ENCODE results near the gene CRTC3. TPM values are rescaled to one million over a fixed set of nuclear protein-coding genes. Genes with fewer than 3 reads are reported as not detected.
"Not testable (repeated sequence)": the region's sequence is repeated elsewhere in the genome, so short reads cannot be mapped to it uniquely, and the experiment has no call there.

Gene CRTC3
- total RNA-seq, 1 donor from 2014 or later = 31.5 TPM

DNA sequence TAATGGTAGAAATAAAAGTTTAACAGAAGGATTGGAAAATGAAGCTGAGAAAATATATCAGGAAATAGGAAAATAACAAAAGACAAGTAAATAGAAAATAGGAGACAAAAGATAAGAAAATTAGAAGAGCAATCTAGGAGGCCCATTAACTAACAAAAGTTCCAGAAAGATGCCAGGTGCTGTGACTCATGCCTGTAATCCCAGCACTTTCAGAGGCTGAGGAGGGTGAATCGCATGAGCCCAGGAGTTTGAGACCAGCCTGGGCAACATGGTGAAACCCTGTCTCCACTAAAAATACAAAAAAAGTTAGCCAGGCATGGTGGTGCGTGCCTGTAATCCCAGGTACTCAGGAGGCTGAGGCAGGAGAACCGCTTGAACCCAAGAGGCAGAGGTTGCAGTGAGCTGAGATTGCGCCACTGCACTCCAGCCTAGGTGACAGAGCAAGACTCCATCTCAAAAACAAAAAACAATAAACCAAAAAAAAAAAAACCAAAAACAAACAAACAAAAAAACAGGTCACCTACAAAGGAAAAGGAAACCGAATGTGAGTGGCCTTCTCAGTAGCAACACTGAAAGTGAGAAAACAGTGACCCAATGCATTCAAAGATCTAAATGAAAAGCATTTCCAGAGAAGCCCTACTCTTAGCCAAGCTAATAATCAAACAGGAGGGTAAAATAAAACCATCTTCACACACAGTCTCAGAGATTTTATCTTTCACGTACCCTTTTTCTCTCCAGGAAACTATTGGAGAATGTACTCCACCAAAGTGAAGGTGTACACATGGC is 5.5 kb upstream of the CRTC3 start:
- not testable (repeated sequence) for DNase-seq

DNA sequence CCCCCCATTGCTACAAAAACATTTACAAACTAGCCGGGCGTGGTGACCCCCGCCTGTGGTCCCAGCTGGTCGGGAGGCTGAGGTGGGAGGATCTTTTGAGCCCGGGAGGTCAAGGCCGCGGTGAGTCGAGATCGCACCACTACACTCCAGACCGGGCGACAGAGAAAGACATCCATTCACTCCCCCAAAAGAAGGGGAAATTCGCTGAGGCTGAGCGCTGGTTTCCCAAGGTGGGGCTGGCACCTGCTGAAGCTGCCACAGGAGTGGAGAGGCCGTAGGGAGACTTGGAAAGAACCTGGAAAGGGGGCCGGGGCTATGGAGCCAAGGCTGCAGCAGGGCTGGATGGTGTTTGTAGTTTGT is 732 bp upstream of the CRTC3 start:
- no peak for DNase-seq

DNA sequence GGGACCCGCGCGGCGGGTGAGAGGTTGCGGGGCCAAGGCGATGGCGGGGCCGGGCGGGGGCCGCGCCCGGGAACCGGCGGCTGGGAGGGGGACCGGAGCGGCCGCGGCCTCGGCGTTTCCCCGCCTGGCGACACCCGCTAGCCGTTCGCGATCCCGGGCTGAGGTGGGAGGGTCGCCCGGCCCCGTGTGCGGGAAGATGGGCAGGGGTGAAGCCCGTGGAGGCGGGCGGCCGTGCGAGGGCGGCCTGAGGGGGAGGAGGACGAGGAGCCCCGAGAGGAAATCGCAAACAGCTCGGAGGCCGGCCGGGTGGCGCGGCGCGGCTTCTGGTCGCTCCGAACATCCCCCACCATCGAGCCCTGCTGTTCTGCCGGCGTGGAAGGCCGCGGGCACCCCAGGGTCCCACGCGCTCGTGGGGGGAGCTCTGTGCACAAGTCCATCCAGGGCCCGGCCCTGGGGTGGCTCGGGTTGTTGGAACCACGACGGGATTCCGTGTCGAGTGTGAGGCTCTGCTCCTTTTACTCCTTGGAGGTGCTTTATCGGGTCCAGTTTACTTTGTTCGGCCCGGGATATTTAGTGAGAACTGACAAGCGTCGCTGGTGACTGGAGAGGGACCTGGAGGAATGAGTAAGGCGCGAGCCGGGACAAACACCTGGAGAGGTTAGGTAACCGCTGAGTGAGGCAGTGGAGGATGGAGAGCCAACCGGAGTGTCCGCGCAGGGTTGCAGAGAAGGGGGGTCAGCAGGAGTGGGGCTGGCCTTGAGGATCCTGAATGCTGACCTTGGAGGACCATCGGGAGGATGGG is 728 bp downstream of the CRTC3 start:
- DNase-seq = peak; percentile 56

DNA sequence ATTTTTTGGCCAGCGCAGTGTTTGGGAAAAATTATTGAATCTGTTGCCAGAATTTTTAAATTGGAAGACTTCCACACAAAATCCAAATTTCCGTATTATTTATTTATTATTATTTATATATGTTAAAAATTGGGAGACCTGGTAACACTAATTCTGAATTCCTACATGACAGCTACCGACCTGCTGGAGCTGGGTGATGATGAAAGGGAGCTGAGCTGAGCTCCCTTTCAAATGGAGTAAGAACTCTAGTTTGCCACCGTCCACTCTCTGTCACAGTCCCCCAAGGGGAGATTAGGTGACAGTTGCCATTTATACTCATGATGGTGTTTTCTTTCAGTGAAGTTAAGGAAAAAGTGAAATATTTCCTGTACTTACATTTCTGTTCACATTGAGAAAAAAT is 1.4 kb downstream of the CRTC3 start:
- DNase-seq = peak; percentile 39

DNA sequence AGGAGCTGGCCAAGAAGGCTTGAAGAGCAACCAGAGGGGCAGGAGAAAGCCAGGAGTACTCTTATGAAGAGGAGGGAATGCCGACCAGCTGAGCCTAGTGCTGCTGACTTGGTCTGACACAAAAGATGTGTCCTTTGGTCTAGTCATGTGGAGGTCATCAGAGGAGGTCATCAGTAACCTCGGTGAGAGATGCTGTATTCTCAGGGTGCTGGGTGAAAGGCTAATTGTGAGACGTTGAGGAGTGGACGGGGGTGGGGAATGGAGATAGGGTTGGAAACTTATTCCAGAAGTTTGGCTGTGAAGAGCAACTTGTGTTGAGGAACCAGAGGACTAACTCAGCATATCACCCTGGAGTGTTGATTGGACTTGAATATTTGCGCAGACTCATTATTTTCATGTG is 5.5 kb downstream of the CRTC3 start:
- no peak for DNase-seq

DNA sequence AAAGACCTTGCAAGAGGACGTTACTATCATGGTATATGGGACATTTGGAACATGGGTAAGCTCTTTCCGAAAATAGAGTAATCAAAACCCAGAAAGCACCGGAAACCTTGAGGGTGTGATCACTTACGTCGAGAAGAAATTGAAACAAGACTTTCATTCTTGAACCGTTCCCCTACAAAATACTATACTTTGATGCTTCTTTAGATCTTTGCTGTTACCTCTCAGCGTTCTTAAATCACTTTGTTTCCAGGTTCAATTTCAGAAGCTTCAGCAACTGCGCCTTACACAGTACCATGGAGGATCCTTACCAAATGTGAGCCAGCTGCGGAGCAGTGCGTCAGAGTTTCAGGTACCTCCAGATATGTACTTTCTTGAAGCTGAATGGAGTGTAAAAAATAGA is 10.1 kb downstream of the CRTC3 start:
- DNase-seq = no peak

DNA sequence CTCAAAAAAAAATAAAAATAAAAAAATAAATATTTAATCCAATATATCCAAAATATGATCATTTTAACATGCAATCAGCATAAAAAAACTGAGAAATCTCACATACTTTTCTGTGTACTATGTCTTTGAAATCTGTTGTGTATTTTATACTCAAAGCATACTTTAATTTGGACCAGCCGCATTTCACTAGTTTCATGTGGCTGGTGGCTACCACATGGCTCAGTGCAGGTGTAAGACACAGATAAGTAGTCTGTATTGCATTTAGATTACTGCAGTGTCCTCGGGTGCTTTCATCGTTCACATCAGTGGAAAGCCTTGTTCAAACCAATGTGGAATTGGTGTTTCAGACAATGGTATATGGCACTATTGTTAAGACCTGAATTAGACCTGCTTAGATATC is 11.0 kb downstream of the CRTC3 start:
- DNase-seq = no peak

DNA sequence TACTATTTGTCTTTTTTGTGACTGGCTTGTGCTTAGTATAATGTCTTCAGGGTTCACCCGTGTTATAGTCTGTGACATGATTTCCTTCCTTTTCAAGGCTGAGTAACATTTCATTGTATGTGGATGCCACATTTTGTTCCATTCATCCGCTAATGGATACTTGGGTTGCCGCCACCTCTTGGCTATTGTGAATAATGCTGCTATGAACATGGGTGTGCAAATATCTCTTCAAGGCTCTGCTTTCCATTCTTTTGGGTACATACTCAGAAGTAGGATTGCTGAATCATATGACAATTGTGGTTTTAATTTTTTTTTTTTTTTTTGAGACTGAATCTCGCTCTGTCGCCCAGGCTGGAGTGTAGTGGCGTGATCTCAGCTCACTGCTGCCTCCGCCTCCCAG is 15.4 kb downstream of the CRTC3 start:
- DNase-seq = no peak

DNA sequence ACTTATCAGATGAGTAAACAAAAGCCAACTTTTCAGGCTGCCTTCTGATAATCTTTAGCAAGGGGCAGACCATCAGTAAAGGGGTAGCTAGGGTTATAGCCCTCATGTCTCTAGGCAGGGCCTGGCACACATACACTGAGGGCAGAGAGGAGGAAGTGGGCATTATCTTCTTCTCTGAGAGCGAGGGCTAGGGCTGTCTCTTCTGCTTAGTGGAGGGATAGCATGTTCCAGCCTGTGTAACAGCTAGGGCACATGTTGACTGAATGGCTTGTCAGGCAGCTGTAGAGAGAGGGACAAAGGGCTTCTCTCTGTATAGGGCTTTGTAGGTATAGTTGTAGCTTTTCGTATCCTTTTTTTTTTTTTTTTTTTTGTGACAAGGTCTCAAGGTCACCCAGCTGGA is 17.8 kb downstream of the CRTC3 start:
- no peak for DNase-seq

DNA sequence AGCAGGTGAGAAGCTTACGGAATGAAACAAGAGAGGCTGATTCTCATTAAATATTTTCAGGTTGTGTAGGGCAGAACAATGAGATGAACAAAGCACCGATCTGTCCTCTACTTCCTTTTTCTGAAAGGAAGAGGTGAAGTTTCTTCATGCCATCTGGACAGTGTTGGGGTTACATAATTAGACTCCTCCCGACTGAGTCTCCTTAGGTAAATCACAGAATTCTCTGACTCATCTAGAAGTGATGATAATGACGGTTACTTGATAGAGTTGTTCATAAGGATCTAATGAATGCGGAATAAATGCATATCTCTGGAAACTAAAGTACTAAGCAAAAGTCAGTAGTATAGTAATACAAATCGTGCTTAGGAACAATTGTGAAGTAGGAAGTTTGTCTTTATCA is 21.2 kb downstream of the CRTC3 start:
- DNase-seq = no peak

DNA sequence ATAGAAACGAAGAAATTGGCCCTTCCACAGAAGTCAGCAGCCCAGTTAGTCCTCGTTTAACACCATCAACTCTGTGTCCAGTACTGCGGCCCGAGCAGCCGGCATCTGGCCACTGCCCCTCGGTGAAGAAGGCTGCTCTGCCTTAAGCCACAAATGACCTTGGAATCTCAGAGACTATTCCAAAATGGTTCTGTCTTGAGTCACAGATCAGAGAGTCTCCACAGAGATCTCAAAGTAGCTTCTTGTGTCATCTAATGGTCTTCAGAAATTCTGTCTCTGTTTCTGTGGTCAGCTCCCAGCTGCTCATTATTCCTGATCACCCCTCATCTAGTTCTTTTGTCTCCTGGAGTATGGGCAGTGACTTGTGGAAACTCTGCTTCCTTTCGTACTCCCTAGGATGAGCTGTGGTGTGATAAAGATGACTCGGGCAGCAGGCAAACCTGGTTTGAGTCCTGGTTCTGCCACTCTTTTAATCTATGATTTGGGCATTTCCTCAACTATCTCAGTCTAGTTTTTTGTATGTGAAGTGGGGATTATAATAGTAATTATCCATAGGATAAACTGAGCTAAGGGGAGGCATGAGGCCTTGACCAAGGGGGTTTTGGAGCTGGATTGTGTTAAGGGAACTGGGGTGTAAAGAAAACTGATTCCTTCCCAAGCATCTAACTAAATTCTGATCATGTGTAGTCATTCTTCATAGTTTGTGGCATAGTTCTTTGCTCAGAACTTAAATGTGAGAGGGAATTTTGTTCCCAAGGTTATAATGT is 22.6 kb downstream of the CRTC3 start:
- DNase-seq = peak; percentile 29

DNA sequence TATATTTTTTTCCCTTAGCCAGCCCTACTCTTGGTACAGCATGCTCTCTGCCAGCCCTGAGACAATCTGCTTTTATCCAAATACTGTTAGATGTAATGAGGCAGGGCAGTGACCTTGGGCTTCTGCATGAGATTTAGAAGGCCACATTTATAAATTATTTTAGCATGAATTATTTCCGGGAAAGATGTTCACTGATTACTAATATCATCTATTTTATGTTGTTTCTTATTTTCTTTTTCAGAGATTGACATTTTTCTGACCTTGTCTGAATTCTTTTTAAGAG is 23.1 kb downstream of the CRTC3 start:
- peak; percentile 26 for DNase-seq

DNA sequence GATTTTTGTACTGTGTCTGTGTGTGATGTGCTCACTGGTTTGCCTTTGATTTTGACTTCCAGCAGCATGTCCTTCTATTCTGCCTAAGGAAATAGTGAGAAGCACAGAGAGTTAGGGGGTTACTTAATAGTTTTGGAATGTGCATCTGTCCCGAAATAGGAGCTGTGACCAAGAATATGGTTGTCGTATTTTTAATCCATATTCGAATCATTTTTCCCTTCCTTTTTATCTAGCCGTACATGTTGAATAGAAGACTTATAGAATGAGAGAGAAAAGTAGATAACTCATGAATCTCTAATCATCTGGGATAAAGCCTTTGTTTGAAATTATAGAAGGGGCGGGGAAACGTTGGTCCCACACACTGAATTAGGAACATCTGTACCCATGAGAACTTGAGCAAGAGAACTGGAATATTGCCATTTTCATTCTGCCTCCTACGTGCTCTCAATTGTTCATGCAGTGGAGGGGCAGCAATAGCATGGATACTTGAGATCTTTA is 23.6 kb downstream of the CRTC3 start:
- DNase-seq = peak; percentile 94

DNA sequence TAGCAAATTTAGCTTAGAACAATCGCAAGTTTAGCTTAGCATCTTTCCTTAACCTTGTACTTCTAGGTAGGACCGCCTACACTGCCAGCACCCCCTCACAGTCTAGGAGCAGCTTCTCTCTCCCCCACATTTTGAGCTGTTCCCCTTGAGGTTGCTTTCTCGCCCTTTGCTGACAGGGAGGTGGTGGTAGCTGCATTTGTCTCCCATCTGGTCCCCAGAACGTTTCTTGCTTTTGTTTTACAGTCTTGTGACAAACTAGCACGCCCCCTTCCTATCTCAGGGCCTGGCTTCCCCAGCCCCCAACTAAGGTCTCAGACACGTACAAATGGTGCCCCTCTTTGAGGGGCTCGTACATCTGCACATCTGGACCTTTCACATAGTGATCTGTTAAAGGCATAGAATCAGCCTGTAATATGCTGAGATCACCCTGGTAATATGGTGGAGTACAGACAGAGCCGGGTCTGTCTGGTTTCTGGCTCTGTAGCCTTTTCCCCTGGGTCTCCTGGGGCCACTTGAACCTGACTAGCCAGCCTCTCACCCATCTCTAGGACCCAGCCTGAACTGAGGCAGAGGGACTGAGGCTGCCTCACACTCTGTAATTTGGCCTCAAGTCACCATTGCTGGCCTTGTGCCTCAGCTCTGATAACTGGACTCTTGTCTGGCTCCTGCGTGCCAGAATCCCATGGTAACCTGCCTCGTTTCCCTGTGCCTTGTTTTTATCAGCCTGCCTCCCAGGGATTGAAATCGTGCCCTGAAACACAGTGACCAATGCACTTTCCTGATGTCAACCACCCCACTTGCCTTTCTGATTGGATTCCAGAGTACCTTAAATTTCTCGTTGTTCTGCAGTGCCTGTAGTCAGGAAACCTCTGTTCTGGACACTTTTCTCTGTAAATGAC is 27.7 kb downstream of the CRTC3 start:
- DNase-seq = peak; percentile 75

DNA sequence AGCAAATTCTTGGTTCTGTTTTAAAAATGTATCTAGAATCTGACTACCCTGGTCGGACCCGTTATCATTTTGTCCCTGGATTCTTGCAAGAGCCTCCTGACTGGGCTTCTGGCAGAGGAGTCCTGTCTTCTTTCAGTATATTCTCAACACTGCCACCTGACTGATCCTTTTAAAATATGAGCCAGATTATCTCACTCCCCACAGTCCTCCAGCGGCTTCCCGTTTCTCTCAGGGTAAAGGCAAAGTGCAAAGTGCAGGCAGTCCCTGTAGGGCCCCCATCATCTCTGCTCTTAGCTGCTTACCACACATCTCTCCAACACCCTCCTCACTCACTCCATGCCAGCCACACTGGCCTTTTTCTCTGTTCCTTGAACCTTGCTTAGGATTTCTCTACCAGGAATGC is 28.4 kb downstream of the CRTC3 start:
- DNase-seq = peak; percentile 52

DNA sequence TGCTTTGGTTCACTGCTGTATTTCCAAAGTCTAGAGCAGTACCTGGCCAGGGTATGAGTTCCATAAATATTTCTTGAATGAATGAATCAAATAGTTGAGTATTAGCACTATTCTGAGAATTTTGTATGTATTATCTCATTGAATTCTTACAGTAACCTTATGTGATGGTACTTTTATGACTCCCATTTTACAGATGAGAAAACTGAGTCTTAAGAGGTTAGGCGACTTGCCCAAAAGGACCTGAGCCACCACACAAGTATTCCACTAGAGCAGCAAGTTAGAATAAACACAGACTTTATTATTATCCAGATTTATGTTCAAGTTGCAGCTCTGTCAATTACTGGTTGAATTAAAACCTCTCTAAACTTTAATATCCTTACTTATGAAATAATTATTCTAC is 29.4 kb downstream of the CRTC3 start:
- DNase-seq = no peak

DNA sequence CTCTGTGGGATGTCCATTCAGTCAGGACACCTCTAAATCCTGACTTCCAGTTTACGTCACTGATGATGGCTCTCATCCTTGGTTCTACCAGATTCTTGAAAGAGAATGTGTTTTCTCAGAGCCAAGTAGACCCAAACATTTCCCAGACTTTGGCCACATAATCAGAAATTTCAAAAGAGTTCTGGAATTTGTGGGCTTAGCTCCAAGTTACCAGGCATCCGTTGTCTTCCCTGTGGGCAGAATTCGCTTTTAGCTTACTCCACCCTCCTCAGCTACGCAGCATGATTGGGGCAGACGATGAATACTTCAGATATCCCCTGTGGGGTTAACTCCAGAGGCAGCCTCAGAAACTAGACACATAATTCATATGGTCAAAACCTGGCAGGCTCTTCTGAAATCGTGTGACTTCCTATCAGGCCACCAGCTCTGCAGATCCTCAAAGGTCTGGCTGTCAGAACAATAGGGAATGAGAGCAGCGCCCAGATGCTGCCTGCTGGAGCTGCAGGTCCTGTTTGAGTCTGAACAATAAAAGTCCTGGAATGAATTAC is 30.6 kb downstream of the CRTC3 start:
- peak; percentile 74 for DNase-seq

DNA sequence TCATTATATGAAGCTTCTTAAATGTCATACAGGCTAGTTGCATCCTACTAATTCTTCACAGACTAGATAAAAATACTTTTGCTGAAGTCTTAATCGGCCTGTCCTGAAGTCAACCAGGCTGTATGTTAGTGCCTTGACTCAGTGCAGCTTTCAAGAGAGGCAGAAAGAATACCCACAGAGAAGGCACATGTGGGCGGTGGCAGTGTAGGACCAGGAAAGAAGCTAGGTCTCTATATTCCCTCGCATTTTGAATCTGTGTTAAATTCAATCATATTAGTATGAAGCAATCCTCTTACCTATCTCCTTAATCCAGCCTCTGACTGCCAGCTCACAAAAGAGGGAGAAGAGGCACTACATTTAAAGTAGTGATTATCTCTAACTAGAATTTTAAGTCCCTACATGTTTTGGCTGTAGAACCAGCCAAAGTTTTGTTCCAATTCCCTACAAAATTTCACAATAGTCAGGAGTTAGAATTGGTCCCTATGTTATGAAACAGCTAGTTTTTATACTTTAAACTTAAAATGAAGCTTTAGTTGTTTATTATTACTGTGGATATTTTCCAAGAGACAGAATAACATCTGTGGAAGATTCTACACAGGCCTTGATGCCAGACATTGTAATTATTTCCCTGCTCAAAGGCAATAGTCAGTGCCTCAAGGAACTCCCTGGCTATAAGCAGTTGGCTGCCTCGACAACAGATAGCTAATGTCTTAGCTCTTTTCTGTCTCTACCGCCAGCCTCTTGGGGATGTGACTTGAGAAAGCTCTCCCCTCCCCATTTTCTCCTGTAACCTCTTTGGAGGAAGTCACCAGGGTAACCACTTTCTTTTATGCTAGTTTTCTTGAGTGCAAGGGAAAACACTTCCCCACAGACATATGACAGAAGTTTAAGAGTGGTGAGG is 31.9 kb downstream of the CRTC3 start:
- peak; percentile 70 for DNase-seq

DNA sequence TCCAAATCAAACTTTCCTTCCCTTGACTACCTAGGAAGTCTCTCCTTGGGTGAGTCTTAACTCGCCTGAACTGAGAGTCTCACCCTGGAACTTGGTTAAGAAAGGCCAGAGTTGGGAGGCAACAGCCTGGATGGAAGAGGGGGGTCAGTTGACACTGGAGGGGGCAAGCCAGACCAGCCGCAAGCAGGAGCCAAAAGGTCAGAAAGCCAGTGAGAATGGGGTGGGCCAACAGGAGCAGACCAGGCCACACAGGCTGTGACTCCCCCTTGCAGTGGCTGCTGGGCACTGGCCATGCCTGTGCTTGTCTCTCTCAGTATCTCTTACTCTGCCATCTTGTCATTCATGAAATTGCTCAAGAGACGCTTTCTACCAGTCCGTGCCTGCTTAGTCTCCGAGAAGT is 32.9 kb downstream of the CRTC3 start:
- DNase-seq = no peak

DNA sequence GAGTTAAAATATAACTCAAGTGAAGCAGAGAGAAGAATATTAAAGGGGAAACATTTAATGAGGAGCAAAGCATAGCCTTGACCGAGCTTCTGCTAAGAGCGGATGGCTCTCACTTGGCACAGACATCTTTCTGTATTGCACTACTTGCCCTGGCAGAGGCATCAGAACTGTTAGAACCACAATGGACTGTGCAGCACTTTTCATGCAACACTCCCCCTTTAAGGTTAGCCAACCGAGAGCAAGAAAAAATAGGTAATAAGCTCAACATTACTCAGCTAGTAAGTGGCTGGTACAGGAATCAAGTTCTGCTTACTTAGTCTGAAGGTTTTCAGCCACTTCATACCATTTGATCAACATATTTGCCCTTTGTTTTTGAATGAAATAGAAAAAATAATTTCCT is 33.7 kb downstream of the CRTC3 start:
- DNase-seq = no peak

DNA sequence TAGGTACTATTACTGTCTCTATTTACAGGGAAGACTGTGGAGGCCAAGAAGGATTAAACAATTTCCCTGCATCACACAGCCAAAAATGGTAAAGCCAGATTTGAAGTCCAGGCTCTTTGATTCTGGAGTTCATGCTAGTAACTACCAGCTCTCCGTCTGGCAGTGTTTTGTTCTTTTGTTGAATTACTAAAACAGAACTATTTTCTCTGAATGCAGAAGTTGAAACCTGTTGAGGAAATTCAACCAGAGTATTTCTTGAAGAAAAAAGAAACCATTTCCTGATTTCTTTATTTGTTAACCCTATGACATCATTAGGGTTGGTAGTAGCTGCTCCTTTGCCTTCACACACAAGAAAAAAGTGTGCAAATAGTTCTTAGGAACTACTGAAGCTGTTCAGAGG is 34.3 kb downstream of the CRTC3 start:
- DNase-seq = peak; percentile 57
